ENCODE measurements around the gene NYAP2.

The NYAP2 gene

GRCh38 chr2:225526760-225527390, 127.4 kb downstream of the NYAP2 start:
- H3F3A ChIP-seq (ENCODE audit: insufficient read depth, low read length) = no peaks in the 10 kb centered on the region
- no peak overlapping the region for H2AFZ ChIP-seq (ENCODE audit: low read length)
- H3K79me2 ChIP-seq (ENCODE audit: insufficient read depth, low read length) = no peaks in the 10 kb centered on the region
- H3K9me2 ChIP-seq (ENCODE audit: low read depth, low read length) = no peaks in the 10 kb centered on the region
- no peaks in the 10 kb centered on the region for H3K27me3 ChIP-seq (ENCODE audit: insufficient read depth, low read length)
- no peak overlapping the region for H3K27ac ChIP-seq (ENCODE audit: low read depth, low read length, poor library complexity, severe bottlenecking)
- no peaks in the 10 kb centered on the region for H3K36me3 ChIP-seq (ENCODE audit: insufficient read depth, low read length)
- H3K4me1 ChIP-seq (ENCODE audit: insufficient read depth, low read length, severe bottlenecking) = no peaks in the 10 kb centered on the region
- no peak overlapping the region for H3K4me2 ChIP-seq (ENCODE audit: low read length)
- TF ChIP-seq, protein P1, sequence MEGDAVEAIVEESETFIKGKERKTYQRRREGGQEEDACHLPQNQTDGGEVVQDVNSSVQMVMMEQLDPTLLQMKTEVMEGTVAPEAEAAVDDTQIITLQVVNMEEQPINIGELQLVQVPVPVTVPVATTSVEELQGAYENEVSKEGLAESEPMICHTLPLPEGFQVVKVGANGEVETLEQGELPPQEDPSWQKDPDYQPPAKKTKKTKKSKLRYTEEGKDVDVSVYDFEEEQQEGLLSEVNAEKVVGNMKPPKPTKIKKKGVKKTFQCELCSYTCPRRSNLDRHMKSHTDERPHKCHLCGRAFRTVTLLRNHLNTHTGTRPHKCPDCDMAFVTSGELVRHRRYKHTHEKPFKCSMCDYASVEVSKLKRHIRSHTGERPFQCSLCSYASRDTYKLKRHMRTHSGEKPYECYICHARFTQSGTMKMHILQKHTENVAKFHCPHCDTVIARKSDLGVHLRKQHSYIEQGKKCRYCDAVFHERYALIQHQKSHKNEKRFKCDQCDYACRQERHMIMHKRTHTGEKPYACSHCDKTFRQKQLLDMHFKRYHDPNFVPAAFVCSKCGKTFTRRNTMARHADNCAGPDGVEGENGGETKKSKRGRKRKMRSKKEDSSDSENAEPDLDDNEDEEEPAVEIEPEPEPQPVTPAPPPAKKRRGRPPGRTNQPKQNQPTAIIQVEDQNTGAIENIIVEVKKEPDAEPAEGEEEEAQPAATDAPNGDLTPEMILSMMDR (IDR thresholded peaks at IDR 0.05; ENCODE audit: low read length) = no peak
- TF ChIP-seq EZH2 (IDR thresholded peaks at IDR 0.05; ENCODE audit: borderline replicate concordance, low read length) = no peak
- H3K4me3 ChIP-seq (ENCODE audit: low read depth, low read length, poor library complexity, severe bottlenecking) = no peak overlapping the region
- no peak overlapping the region for H3K9ac ChIP-seq (ENCODE audit: low read length)
- no peaks in the 10 kb centered on the region for H3K9me3 ChIP-seq (ENCODE audit: low read length)
- no peaks in the 10 kb centered on the region for H4K20me1 ChIP-seq (ENCODE audit: insufficient read depth, low read length)

DNA sequence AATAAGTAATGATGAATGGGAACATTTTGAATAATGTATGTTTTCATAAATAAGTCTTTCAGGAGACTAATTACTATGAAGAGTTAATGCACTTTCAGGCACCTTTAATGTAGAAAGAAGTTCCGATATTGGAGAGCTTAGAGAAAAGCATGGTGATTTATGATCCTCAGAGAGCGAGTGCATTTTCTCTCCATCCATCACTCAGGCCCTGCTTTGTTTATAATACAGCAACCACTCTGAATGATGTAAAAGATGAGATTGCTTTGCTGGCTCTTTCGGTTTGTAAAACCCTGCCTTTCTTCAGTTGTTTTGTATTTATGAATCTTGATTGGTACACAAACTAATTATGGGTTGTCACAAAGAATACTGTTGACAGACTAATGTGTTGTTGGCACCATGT, 132.0 kb downstream of the NYAP2 start:
- Histone ChIP-seq H3K27me3 (ENCODE audit: insufficient read depth, low read length) (no peaks in the 10 kb centered on the region), H3K4me2 (ENCODE audit: low read length) (no peak overlapping the region), H3K27ac (ENCODE audit: low read depth, low read length, poor library complexity, severe bottlenecking) (no peak overlapping the region), H3K4me1 (ENCODE audit: insufficient read depth, low read length, severe bottlenecking) (no peaks in the 10 kb centered on the region), H3K79me2 (ENCODE audit: insufficient read depth, low read length) (no peaks in the 10 kb centered on the region), H3K36me3 (ENCODE audit: insufficient read depth, low read length) (no peaks in the 10 kb centered on the region), H2AFZ (ENCODE audit: low read length) (no peak overlapping the region), H3F3A (ENCODE audit: insufficient read depth, low read length) (no peaks in the 10 kb centered on the region), H3K9me2 (ENCODE audit: low read depth, low read length) (no peaks in the 10 kb centered on the region), H4K20me1 (ENCODE audit: insufficient read depth, low read length) (no peaks in the 10 kb centered on the region), H3K9ac (ENCODE audit: low read length) (no peak overlapping the region), H3K9me3 (ENCODE audit: low read length) (no peaks in the 10 kb centered on the region), H3K4me3 (ENCODE audit: low read depth, low read length, poor library complexity, severe bottlenecking) (no peak overlapping the region)
- no peak for TF ChIP-seq EZH2 (IDR thresholded peaks at IDR 0.05; ENCODE audit: borderline replicate concordance, low read length)
- TF ChIP-seq, protein P1 (IDR thresholded peaks at IDR 0.05; ENCODE audit: low read length) = no peak

- Histone ChIP-seq H3K9me3 (ENCODE audit: low read length) (no peaks in the 10 kb centered on the region), H3F3A (ENCODE audit: insufficient read depth, low read length) (no peaks in the 10 kb centered on the region), H3K9me2 (ENCODE audit: low read depth, low read length) (no peaks in the 10 kb centered on the region), H3K4me2 (ENCODE audit: low read length) (no peak overlapping the region), H2AFZ (ENCODE audit: low read length) (no peak overlapping the region), H3K4me1 (ENCODE audit: insufficient read depth, low read length, severe bottlenecking) (no peaks in the 10 kb centered on the region), H3K79me2 (ENCODE audit: insufficient read depth, low read length) (no peaks in the 10 kb centered on the region), H3K36me3 (ENCODE audit: insufficient read depth, low read length) (no peaks in the 10 kb centered on the region), H3K27ac (ENCODE audit: low read depth, low read length, poor library complexity, severe bottlenecking) (no peak overlapping the region), H3K4me3 (ENCODE audit: low read depth, low read length, poor library complexity, severe bottlenecking) (no peak overlapping the region), H4K20me1 (ENCODE audit: insufficient read depth, low read length) (no peaks in the 10 kb centered on the region), H3K27me3 (ENCODE audit: insufficient read depth, low read length) (no peaks in the 10 kb centered on the region), H3K9ac (ENCODE audit: low read length) (no peak overlapping the region)
- TF ChIP-seq, protein P1 (IDR thresholded peaks at IDR 0.05; ENCODE audit: low read length) = no peak
- TF ChIP-seq EZH2 (IDR thresholded peaks at IDR 0.05; ENCODE audit: borderline replicate concordance, low read length) = no peak
Measured at GRCh38 chr2:225532096-225532495, 132.6 kb downstream of the NYAP2 start.
